OCI-LY3 (cell line): Measurements from ENCODE around the gene PTPN3.

Experiments used
- H2AFZ ChIP-seq: fragments of 200-600, 300-600 bp; shearing (Covaris generic); 2 replicates; pipeline ENCODE4 v1.6.0; 2014; ENCODE audit warnings: antibody characterized with exemption, low read depth, low read length
- H3K27ac ChIP-seq: fragments of 200-600, 300-600 bp; sonication (generic); 2 replicates; pipeline ENCODE4 v1.5.1; 2014; ENCODE audit warnings: mild to moderate bottlenecking, low read length, moderate library complexity, mixed read lengths
- H3K27me3 ChIP-seq: fragments of 200-600, 300-600 bp; sonication (generic); 2 replicates; pipeline ENCODE4 v1.6.1; 2014; ENCODE audit warnings: low read depth, low read length, mixed read lengths
- H3K36me3 ChIP-seq: fragments of 200-600, 300-600 bp; sonication (generic); replicated peaks from 2 replicates; pipeline ENCODE3; 2014; ENCODE audit warnings: low read depth, low read length, mixed read lengths
- H3K4me1 ChIP-seq: fragments of 300-600, 200-600 bp; sonication (generic); 2 replicates; pipeline ENCODE4 v1.6.1; 2014; ENCODE audit warnings: low read length, mixed read lengths
- H3K4me2 ChIP-seq: fragments of 200-600, 300-600 bp; sonication (generic); 2 replicates; pipeline ENCODE4 v1.6.1; 2014; ENCODE audit warnings: low read length, mixed read lengths
- H3K4me3 ChIP-seq: fragments of 300-600, 200-600 bp; sonication (generic); 2 replicates; pipeline ENCODE4 v1.5.1; 2014; ENCODE audit warnings: antibody characterized with exemption, mild to moderate bottlenecking, low read length, moderate library complexity
- H3K79me2 ChIP-seq: fragments of 300-600, 200-600 bp; shearing (Covaris generic); 2 replicates; pipeline ENCODE4 v1.6.1; 2014; ENCODE audit warnings: mild to moderate bottlenecking, low read length, mixed read lengths
- H3K9ac ChIP-seq: fragments of 300-600, 200-600 bp; shearing (Covaris generic); 2 replicates; pipeline ENCODE4 v1.6.0; 2014; ENCODE audit warnings: mild to moderate bottlenecking, low read length, moderate library complexity
- H3K9me3 ChIP-seq: fragments of 200-600, 300-600 bp; shearing (Covaris generic); 2 replicates; pipeline ENCODE4 v1.6.1; 2014; ENCODE audit warnings: low read length, mixed read lengths; ENCODE audit not compliant: insufficient read depth
- H4K20me1 ChIP-seq: fragments of 200-600, 300-600 bp; sonication (generic); 2 replicates; pipeline ENCODE4 v1.6.1; 2016; ENCODE audit warnings: low read length, mixed read lengths; ENCODE audit not compliant: insufficient read depth
- EZH2phosphoT487 ChIP-seq: fragments of 200-600 bp; shearing (Covaris generic); IDR thresholded peaks from 2 replicates; pipeline ENCODE4 v1.6.1; 2018; ENCODE audit warnings: antibody characterized with exemption, mixed run types, low read depth
- TF ChIP-seq, protein P1 (sequence below): fragments of 200-600, 300-600 bp; sonication (generic); IDR thresholded peaks from 2 replicates; pipeline ENCODE4 v1.5.1; 2014; ENCODE audit warnings: antibody characterized with exemption, low read length, low read depth

PTPN3 gene

DNA sequence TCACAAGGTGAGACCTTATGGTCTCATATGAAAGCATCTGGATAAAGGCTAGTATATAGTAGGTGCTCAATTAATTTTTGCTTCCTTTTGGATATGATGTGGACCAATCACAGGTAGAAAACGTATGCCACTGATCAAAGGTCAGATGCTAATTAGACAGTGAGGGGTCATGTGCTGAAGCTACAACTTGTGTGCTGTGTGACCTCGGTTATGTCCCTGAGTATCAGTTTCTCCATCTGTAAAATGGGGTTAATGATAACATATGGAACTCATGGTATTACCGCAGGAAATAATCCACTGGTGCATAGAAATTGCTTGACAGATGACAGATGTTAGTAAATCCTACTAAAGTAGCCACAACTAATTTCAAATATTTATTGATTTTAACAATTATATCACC is 62.0 kb downstream of the PTPN3 start:
- Histone ChIP-seq H3K36me3 (no peaks in the 10 kb centered on the region), H4K20me1 (no peaks in the 10 kb centered on the region), H3K4me2 (no peak overlapping the region), H3K9me3 (no peaks in the 10 kb centered on the region), H2AFZ (no peak overlapping the region), H3K9ac (no peak overlapping the region), H3K79me2 (no peaks in the 10 kb centered on the region), H3K27ac (no peak overlapping the region), H3K4me3 (no peak overlapping the region), H3K4me1 (peaks cover 23% of the 10 kb centered on the region), H3K27me3 (peaks cover 35% of the 10 kb centered on the region)
- TF ChIP-seq, protein P1, sequence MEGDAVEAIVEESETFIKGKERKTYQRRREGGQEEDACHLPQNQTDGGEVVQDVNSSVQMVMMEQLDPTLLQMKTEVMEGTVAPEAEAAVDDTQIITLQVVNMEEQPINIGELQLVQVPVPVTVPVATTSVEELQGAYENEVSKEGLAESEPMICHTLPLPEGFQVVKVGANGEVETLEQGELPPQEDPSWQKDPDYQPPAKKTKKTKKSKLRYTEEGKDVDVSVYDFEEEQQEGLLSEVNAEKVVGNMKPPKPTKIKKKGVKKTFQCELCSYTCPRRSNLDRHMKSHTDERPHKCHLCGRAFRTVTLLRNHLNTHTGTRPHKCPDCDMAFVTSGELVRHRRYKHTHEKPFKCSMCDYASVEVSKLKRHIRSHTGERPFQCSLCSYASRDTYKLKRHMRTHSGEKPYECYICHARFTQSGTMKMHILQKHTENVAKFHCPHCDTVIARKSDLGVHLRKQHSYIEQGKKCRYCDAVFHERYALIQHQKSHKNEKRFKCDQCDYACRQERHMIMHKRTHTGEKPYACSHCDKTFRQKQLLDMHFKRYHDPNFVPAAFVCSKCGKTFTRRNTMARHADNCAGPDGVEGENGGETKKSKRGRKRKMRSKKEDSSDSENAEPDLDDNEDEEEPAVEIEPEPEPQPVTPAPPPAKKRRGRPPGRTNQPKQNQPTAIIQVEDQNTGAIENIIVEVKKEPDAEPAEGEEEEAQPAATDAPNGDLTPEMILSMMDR, result no peak
- no peak for TF ChIP-seq EZH2phosphoT487

DNA sequence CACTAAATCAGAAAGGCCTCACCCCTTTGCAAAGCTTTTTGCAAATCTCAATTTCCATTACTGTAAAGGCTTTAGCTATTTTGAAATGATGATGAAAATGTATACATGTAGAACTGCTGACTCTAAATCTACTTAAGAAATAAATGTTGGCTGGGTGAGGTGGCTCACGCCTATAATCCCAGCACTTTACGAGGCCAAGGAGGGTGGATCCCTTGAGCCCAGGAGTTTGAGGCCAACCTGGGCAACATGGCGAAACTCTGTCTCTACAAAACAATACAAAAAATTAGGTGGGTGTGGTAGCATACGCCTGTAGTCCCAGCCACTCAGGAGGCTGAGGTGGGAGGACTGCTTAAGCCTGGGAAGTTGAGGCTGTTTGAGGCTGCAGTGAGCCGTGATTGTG is 64.6 kb downstream of the PTPN3 start:
- Histone ChIP-seq H3K4me1 (peaks cover 6% of the 10 kb centered on the region; the same call in 1 of the 2 replicates), H3K9me3 (no peaks in the 10 kb centered on the region), H3K36me3 (no peaks in the 10 kb centered on the region), H3K9ac (no peak overlapping the region), H4K20me1 (no peaks in the 10 kb centered on the region), H2AFZ (no peak overlapping the region), H3K4me3 (no peak overlapping the region), H3K79me2 (no peaks in the 10 kb centered on the region), H3K27me3 (peaks cover 29% of the 10 kb centered on the region), H3K4me2 (no peak overlapping the region), H3K27ac (no peak overlapping the region)
- no peak for TF ChIP-seq EZH2phosphoT487
- TF ChIP-seq, protein P1, result no peak

DNA sequence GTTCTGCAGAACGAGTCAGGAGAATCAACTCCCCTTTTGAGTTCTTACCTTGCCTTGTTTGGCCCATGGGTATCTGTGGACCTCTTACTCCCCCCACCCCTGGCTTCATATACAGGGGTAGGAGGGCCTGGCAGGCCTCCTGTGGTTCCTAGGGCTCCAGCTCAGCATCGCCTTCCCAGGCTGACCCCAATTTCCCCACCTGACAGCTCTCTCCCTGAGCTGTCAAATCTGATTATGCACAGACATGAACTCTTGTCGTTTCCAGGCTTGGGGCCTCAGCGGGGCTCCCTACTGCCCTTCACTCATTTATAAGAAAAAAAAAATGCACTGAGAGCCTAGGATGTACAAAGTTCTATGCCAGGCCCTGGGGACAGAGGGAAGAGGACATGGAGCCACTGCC is 67.9 kb downstream of the PTPN3 start:
- H3K4me3 ChIP-seq, result no peak overlapping the region
- H3K4me2 ChIP-seq, result no peak overlapping the region
- no peak overlapping the region for H2AFZ ChIP-seq
- peaks cover 22% of the 10 kb centered on the region for H3K4me1 ChIP-seq
- H3K27me3 ChIP-seq, result peaks cover 21% of the 10 kb centered on the region
- no peak overlapping the region for H3K9ac ChIP-seq
- H3K27ac ChIP-seq, result no peak overlapping the region
- no peaks in the 10 kb centered on the region for H3K36me3 ChIP-seq
- H4K20me1 ChIP-seq, result no peaks in the 10 kb centered on the region
- H3K79me2 ChIP-seq, result no peaks in the 10 kb centered on the region
- TF ChIP-seq EZH2phosphoT487, result no peak
- TF ChIP-seq, protein P1, result no peak
- no peaks in the 10 kb centered on the region for H3K9me3 ChIP-seq

DNA sequence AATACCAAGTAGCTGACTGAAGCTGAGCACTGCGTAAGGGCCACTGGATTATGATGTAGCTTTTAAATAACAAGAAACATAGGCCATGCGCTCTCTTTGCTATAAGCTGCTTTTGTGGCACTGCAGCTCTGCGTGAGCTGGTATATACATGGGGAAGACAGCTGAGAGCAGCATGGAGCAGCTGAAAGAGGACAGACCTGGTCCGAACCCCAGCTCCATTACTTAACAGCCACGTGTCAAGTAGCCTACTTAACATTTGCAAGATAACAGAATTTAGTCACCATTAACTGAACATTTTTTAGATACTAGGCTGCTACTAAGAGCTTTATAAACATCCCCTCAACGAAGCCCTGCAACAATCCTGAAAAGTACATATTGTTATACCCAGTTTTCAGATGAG is 69.3 kb downstream of the PTPN3 start:
- Histone ChIP-seq H4K20me1 (no peaks in the 10 kb centered on the region), H3K9me3 (no peaks in the 10 kb centered on the region), H3K36me3 (no peaks in the 10 kb centered on the region), H2AFZ (no peak overlapping the region), H3K4me2 (no peak overlapping the region), H3K4me3 (no peak overlapping the region), H3K79me2 (no peaks in the 10 kb centered on the region), H3K4me1 (peaks cover 22% of the 10 kb centered on the region), H3K27ac (no peak overlapping the region), H3K27me3 (peaks cover 21% of the 10 kb centered on the region), H3K9ac (no peak overlapping the region)
- TF ChIP-seq, protein P1, result no peak
